ENCODE results near the gene ZFYVE21.
A peak's percentile ranks its signal among the peaks of the same experiment; 100 is the strongest.

Gene ZFYVE21

GRCh38 chr14:103727313-103727980 lies 11.8 kb downstream of the ZFYVE21 start:
- no peak overlapping the region for H3K27ac ChIP-seq
- H3K4me1 ChIP-seq: peaks cover 5% of the 10 kb centered on the region
- H3K36me3 ChIP-seq (ENCODE audit: control insufficient read depth, insufficient read depth, low read length): no peaks in the 10 kb centered on the region
- no peaks in the 10 kb centered on the region for H3K27me3 ChIP-seq (ENCODE audit: control insufficient read depth, insufficient read depth, low read length)
- no peaks in the 10 kb centered on the region for H3K79me2 ChIP-seq
- H3K4me3 ChIP-seq (ENCODE audit: low read depth, low read length): no peak overlapping the region
- no peak overlapping the region for H3K9ac ChIP-seq
- H3K9me3 ChIP-seq (ENCODE audit: control insufficient read depth, low read length): no peaks in the 10 kb centered on the region
- H2AFZ ChIP-seq: no peak overlapping the region
- no peak overlapping the region for H3K4me2 ChIP-seq (ENCODE audit: low read length)
- peak; percentile 19 for TF ChIP-seq CTCF (IDR thresholded peaks at IDR 0.05)

GRCh38 chr14:103728141-103728540 lies 12.5 kb downstream of the ZFYVE21 start:
- no peaks in the 10 kb centered on the region for H3K79me2 ChIP-seq
- H3K9me3 ChIP-seq (ENCODE audit: control insufficient read depth, low read length): no peaks in the 10 kb centered on the region
- TF ChIP-seq CTCF (IDR thresholded peaks at IDR 0.05): no peak
- no peak overlapping the region for H3K4me3 ChIP-seq (ENCODE audit: low read depth, low read length)
- no peak overlapping the region for H3K27ac ChIP-seq
- no peak overlapping the region for H3K4me2 ChIP-seq (ENCODE audit: low read length)
- H3K36me3 ChIP-seq (ENCODE audit: control insufficient read depth, insufficient read depth, low read length): no peaks in the 10 kb centered on the region
- peaks cover 5% of the 10 kb centered on the region for H3K4me1 ChIP-seq
- no peaks in the 10 kb centered on the region for H3K27me3 ChIP-seq (ENCODE audit: control insufficient read depth, insufficient read depth, low read length)
- no peak overlapping the region for H3K9ac ChIP-seq
- H2AFZ ChIP-seq: no peak overlapping the region

GRCh38 chr14:103728721-103729120 lies 13.1 kb downstream of the ZFYVE21 start:
- H3K9ac ChIP-seq: no peak overlapping the region
- no peaks in the 10 kb centered on the region for H3K36me3 ChIP-seq (ENCODE audit: control insufficient read depth, insufficient read depth, low read length)
- no peaks in the 10 kb centered on the region for H3K9me3 ChIP-seq (ENCODE audit: control insufficient read depth, low read length)

GRCh38 chr14:103729496-103730448 lies 14.2 kb downstream of the ZFYVE21 start:
- no peaks in the 10 kb centered on the region for H3K36me3 ChIP-seq (ENCODE audit: control insufficient read depth, insufficient read depth, low read length)
- H3K4me2 ChIP-seq (ENCODE audit: low read length): no peak overlapping the region
- no peaks in the 10 kb centered on the region for H3K79me2 ChIP-seq
- H3K27me3 ChIP-seq (ENCODE audit: control insufficient read depth, insufficient read depth, low read length): no peaks in the 10 kb centered on the region
- H3K9ac ChIP-seq: no peak overlapping the region
- no peak overlapping the region for H2AFZ ChIP-seq
- no peaks in the 10 kb centered on the region for H3K9me3 ChIP-seq (ENCODE audit: control insufficient read depth, low read length)
- H3K27ac ChIP-seq: no peak overlapping the region
- no peak for TF ChIP-seq CTCF (IDR thresholded peaks at IDR 0.05)
- H3K4me3 ChIP-seq (ENCODE audit: low read depth, low read length): no peak overlapping the region
- peaks cover 5% of the 10 kb centered on the region for H3K4me1 ChIP-seq

More at GRCh38 chr14:103728721-103729120, 13.1 kb downstream of the ZFYVE21 start:
- no peak overlapping the region for H2AFZ ChIP-seq
- no peak overlapping the region for H3K27ac ChIP-seq
- peaks cover 5% of the 10 kb centered on the region for H3K4me1 ChIP-seq
- H3K79me2 ChIP-seq: no peaks in the 10 kb centered on the region
- no peaks in the 10 kb centered on the region for H3K27me3 ChIP-seq (ENCODE audit: control insufficient read depth, insufficient read depth, low read length)
- no peak overlapping the region for H3K4me2 ChIP-seq (ENCODE audit: low read length)
- H3K4me3 ChIP-seq (ENCODE audit: low read depth, low read length): no peak overlapping the region
- no peak for TF ChIP-seq CTCF (IDR thresholded peaks at IDR 0.05)

Data from parathyroid adenoma (tissue), 2 donors.